ENCODE measurements around the gene CIAPIN1. TPM values are rescaled to one million over a fixed set of nuclear protein-coding genes. Genes with fewer than 3 reads are reported as not detected.

CIAPIN1 gene
- total and polyA plus RNA-seq, 2 of the 8 experiments (the other 6 are each of a cell fraction or from before 2014, with no cell fraction given) = 76.8 to 83.6 TPM

- TF ChIP-seq CHD1 (IDR thresholded peaks at IDR 0.05; ENCODE audit: low read depth, low read length) (no peak), TCF12 (IDR thresholded peaks at IDR 0.05; ENCODE audit: low read depth, low read length) (no peak), SIX5 (IDR thresholded peaks at IDR 0.05; ENCODE audit: low read depth, low read length) (no peak)
Measured at GRCh38 chr16:57385083-57385482, 62.1 kb downstream of the CIAPIN1 start (continued).

Measured in H1 (cell line).